Neutrophil (primary cell): ENCODE results near the gene KLHL17.

Experiments used
- H3K27ac ChIP-seq: fragments of 200-600 bp; sonication (generic); 2 replicates; pipeline ENCODE4 v1.5.1; 2016; ENCODE audit warnings: mild to moderate bottlenecking, moderate library complexity
- H3K27me3 ChIP-seq: fragments of 200-600 bp; sonication (generic); 2 replicates; pipeline ENCODE4 v1.6.0; 2016; ENCODE audit warnings: mild to moderate bottlenecking
- H3K36me3 ChIP-seq: fragments of 200-600 bp; sonication (generic); 2 replicates; pipeline ENCODE4 v1.5.1; 2017
- H3K4me1 ChIP-seq, 2 experiments: fragments of 200-600 bp in 1 of 2; sonication (generic) in 1 of 2; 1 replicate in 1 of 2; 2 replicates in 1 of 2; pipeline versions ENCODE4 v1.5.1 to v1.6.1; 2013 to 2016; ENCODE audit warnings: low read depth in 1 of 2, low read length in 1 of 2, mild to moderate bottlenecking in 1 of 2, moderate library complexity in 1 of 2; ENCODE audit not compliant: control insufficient read depth in 1 of 2, insufficient read depth in 1 of 2
- H3K4me3 ChIP-seq, 2 experiments: fragments of 200-600 bp in 1 of 2; sonication (generic) in 1 of 2; 1 replicate in 1 of 2; 2 replicates in 1 of 2; pipeline ENCODE4 v1.5.1; 2013 to 2016; ENCODE audit warnings: low read depth in 1 of 2, low read length in 1 of 2, mild to moderate bottlenecking in 1 of 2, moderate library complexity in 1 of 2
- H3K9me3 ChIP-seq: fragments of 200-600 bp; sonication (generic); 2 replicates; pipeline ENCODE4 v1.5.1; 2016
- CTCF ChIP-seq: fragments of 200-600 bp; sonication (generic); IDR thresholded peaks from 2 replicates; pipeline ENCODE4 v1.5.1; 2016; ENCODE audit warnings: antibody characterized with exemption

KLHL17 gene

GRCh38 chr1:917076-917459 is 43.3 kb upstream of the KLHL17 start:
- Histone ChIP-seq H3K36me3 (no peaks in the 10 kb centered on the region), H3K4me1 (peaks cover 4 to 5% of the 10 kb centered on the region in 2 experiments), H3K27me3 (peaks cover 52% of the 10 kb centered on the region), H3K9me3 (no peaks in the 10 kb centered on the region), H3K27ac (no peak overlapping the region), H3K4me3 (no peak overlapping the region)
- no peak for TF ChIP-seq CTCF

- Histone ChIP-seq H3K9me3 (no peaks in the 10 kb centered on the region), H3K36me3 (no peaks in the 10 kb centered on the region), H3K4me3 (no peak overlapping the region), H3K27ac (no peak overlapping the region), H3K4me1 (peaks cover under 1 to 2% of the 10 kb centered on the region in 2 experiments), H3K27me3 (peaks cover 57% of the 10 kb centered on the region)
- TF ChIP-seq CTCF: no peak
These were observed 42.8 kb upstream of the KLHL17 start for GRCh38 chr1:917466-918091.

- TF ChIP-seq CTCF: no peak
- Histone ChIP-seq H3K4me1 (peaks cover 5 to 6% of the 10 kb centered on the region in 2 experiments), H3K4me3 (no peak overlapping the region), H3K36me3 (no peaks in the 10 kb centered on the region), H3K9me3 (no peaks in the 10 kb centered on the region), H3K27ac (no peak overlapping the region), H3K27me3 (peaks cover 65% of the 10 kb centered on the region)
These were observed 42.0 kb upstream of the KLHL17 start for GRCh38 chr1:918353-918752.

GRCh38 chr1:918843-919242 is 41.5 kb upstream of the KLHL17 start:
- peaks cover 8 to 10% of the 10 kb centered on the region in 2 experiments for H3K4me1 ChIP-seq
- TF ChIP-seq CTCF: no peak
- H3K27ac ChIP-seq: no peak overlapping the region
- H3K36me3 ChIP-seq: no peaks in the 10 kb centered on the region
- peaks cover 70% of the 10 kb centered on the region for H3K27me3 ChIP-seq
- H3K4me3 ChIP-seq: no peak overlapping the region
- no peaks in the 10 kb centered on the region for H3K9me3 ChIP-seq

- peaks cover 8 to 12% of the 10 kb centered on the region in 2 experiments for H3K4me1 ChIP-seq
- TF ChIP-seq CTCF: no peak
- H3K27me3 ChIP-seq: peaks cover 75% of the 10 kb centered on the region
These were observed 41.0 kb upstream of the KLHL17 start for GRCh38 chr1:919271-919872.

More at GRCh38 chr1:919271-919872, 41.0 kb upstream of the KLHL17 start:
- no peaks in the 10 kb centered on the region for H3K36me3 ChIP-seq
- no peak overlapping the region for H3K27ac ChIP-seq
- H3K9me3 ChIP-seq: no peaks in the 10 kb centered on the region
- H3K4me3 ChIP-seq: no peak overlapping the region
